Left ventricle myocardium inferior (tissue), 1 donor: ENCODE results near the gene PSENEN. TPM values are rescaled to one million over a fixed set of nuclear protein-coding genes. Genes with fewer than 3 reads are reported as not detected.

Source experiments
- DNase-seq: peaks from one replicate; pipeline ENCODE4 v3.0.0-alpha.2; 2020
- H3K27ac ChIP-seq: fragments of 200-600 bp; replicated peaks from 2 replicates; pipeline ENCODE4 v1.8.0; 2021
- H3K27me3 ChIP-seq: fragments of 200-600 bp; 2 replicates; pipeline ENCODE4 v1.8.0; 2021; ENCODE audit warnings: low read depth
- H3K36me3 ChIP-seq: fragments of 200-600 bp; 2 replicates; pipeline ENCODE4 v1.8.0; 2021
- H3K4me1 ChIP-seq: fragments of 200-600 bp; 2 replicates; pipeline ENCODE4 v1.8.0; 2021
- H3K4me3 ChIP-seq: fragments of 200-600 bp; 2 replicates; pipeline ENCODE4 v1.8.0; 2021; ENCODE audit warnings: mild to moderate bottlenecking, moderate library complexity
- H3K9me3 ChIP-seq: fragments of 200-600 bp; replicated peaks from 2 replicates; pipeline ENCODE4 v1.8.0; 2021
- CTCF ChIP-seq: fragments of 200-600 bp; IDR thresholded peaks from 2 replicates; pipeline ENCODE4 v1.8.0; 2021; ENCODE audit warnings: antibody characterized with exemption, mild to moderate bottlenecking, borderline replicate concordance
- intact Hi-C: fragments of 100-400 bp; cut with micrococcal nuclease; formaldehyde crosslinking; loops from one replicate; pipeline ENCODE4 v1.11.0; 2022
- long read RNA-seq: library from polyadenylated mRNA; unstranded; transcript quantifications from one replicate; pipeline ENCODE4 v2.0.0, GENCODE V29; 2021
- total RNA-seq: library from RNA; stranded (reverse); fragmentation: NEBNext Ultra II Directional; extraction: Animal tissue kit (Norgen Biotek cat#: 25700); gene quantifications from one replicate; pipeline ENCODE4 v1.2.1, GENCODE V29; 2021
- donor health status: DM: no; HTN: yes; CAD: no; lungs with severe emphysema.

The PSENEN gene
- 43.1 TPM for total RNA-seq
- long read RNA-seq, transcript PSENEN-202 (4 exons, 1,661 nt) = major isoform, 12 of 13 reads
- long read RNA-seq, partial matches to known transcripts = 1 of 13 reads
- long read RNA-seq, other reads (novel, unspliced or antisense) = 0 of 13 reads

GRCh38 chr19:35745328-35746086 is at the start of gene PSENEN, which contains the start of gene U2AF1L4:
Gene PSENEN, plus strand, starts transcription at chr19:35745651. Its CDS starts 280 bp downstream, at chr19:35745931.
Gene U2AF1L4, minus strand, starts transcription at chr19:35745418. Its CDS starts 27 bp downstream, at chr19:35745391.
- peak; percentile 10 for TF ChIP-seq CTCF
- DNase-seq = peak; percentile 96
- H3K4me3 ChIP-seq = peak within 1 kb of the TSS; percentile 87
- intact Hi-C loops = no loop called here
- H3K9me3 ChIP-seq = no peaks in the 10 kb centered on the region
- peaks cover 70% of the 10 kb centered on the region for H3K4me1 ChIP-seq
- H3K36me3 ChIP-seq = peaks cover 12% of the 10 kb centered on the region
- H3K27me3 ChIP-seq = no peaks in the 10 kb centered on the region
- H3K27ac ChIP-seq = peak within 1 kb of the TSS; percentile 100

DNA sequence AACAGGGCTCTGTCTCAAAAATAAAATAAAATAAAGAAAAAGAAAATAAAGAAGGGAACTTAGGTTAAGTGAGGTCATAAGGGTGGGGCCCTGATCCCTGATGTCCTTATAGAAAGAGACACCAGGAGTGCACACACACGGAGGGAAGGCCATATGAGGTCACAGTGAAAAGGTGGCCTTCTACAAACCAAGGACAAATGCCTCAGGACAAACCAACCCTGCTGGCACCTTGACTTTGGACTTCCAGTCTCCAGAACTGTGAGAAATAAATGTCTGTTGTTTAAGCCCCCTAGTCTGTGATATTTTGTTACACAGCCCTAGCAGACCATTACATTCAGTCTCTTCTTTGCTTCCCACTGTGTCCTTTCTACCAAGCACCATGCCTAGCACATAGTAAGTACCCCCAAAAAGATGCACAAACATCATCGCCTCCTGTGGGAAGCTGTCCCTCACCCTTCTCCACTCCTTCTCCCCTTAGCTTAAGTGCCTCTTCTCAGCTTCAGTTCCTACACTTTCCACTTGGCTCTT is 49.5 kb upstream of the PSENEN start:
- Histone ChIP-seq H3K36me3 (no peaks in the 10 kb centered on the region), H3K27ac (no peak overlapping the region), H3K4me3 (no peak overlapping the region), H3K9me3 (no peaks in the 10 kb centered on the region), H3K4me1 (no peaks in the 10 kb centered on the region), H3K27me3 (no peaks in the 10 kb centered on the region)
- no peak for DNase-seq
- TF ChIP-seq CTCF = no peak
- intact Hi-C loops = loop anchor here (2.0 kb wide), 1 partner anchor 21 kb away; no protein-coding TSS in a partner anchor

DNA sequence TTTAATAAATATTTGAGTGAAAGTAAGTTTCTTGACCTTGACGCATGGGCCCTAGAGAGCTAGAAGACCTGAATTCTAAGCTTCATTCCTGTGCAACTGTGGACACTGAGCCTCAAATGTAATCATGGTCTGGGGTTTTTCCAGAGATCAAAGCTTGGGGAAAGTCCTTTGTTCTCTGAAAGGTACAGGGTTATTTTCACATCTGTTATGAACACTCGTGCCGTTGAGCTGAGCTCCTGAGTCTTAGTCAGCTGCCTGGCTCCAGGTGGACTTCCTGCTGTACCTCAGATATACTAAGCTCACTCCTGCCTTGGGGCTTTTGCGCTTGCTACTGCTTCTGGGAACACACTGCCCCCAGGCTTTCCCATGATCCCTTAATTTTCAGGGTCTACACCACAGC is 48.6 kb upstream of the PSENEN start:
- Histone ChIP-seq H3K4me1 (peaks cover 2% of the 10 kb centered on the region), H3K4me3 (no peak overlapping the region), H3K36me3 (no peaks in the 10 kb centered on the region), H3K27me3 (no peaks in the 10 kb centered on the region), H3K27ac (no peak overlapping the region), H3K9me3 (no peaks in the 10 kb centered on the region)
- DNase-seq = no peak
- TF ChIP-seq CTCF = no peak
- intact Hi-C loops = loop anchor here (2.0 kb wide), 1 partner anchor 20 kb away; no protein-coding TSS in a partner anchor

DNA sequence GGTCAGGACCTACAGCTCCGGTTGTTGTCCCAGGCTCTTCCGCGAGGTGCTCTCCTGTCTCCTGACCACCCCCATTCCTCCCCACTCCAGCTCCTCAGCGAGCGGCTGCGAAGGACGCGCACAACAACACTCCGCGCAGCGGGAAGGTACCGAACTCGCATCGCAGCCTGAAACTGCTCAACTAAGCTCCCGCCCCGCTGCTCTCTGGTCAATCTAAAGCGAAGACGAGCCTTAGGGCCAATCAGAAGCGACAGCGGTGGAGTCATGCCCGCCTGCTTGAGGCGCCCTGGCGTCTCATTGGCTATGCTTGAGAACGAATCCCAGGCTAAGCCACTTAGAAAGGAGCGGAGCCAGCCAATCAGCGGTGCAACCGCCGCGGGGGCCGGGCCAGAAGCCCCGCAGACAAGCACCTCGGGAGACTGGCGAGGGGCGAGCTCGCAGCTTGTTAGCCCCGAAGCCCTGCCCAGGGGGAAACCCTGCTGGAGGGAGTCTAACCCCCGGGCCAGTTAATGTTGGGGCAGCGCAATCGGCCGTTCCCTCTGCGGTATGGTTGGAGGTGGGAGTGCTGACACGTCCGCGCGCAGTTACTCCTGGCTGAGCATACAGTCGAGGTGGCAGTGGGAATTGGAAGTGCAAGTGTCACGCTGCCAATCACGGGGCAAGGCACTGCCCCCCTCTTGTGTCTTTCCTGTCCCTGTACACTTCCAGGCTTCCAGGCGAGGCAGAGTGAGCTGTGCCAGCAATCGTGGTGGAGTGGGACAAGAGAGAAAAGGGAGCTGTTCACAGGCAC is 43.0 kb upstream of the PSENEN start:
- H3K27ac ChIP-seq = peak overlapping the region; percentile 78

More for the DNA sequence above, 43.0 kb upstream of the PSENEN start:
- H3K36me3 ChIP-seq = no peaks in the 10 kb centered on the region
- H3K9me3 ChIP-seq = no peaks in the 10 kb centered on the region
- peak; percentile 95 for DNase-seq
- intact Hi-C loops = no loop called here
- TF ChIP-seq CTCF = no peak
- peaks cover 16% of the 10 kb centered on the region for H3K4me1 ChIP-seq
- H3K27me3 ChIP-seq = peaks cover 25% of the 10 kb centered on the region
- H3K4me3 ChIP-seq = peak overlapping the region; percentile 72
